HL-60/S4 treated with phorbol 12-myristate 13-acetate at 8.2 ng/mL for 4 days and 3 days (cell line): ENCODE results near the gene FGG.

ENCODE experiments used
- in situ Hi-C: fragments of 300-500 bp; cut with MboI; formaldehyde crosslinking; loops from 2 replicates; pipeline ENCODE4 v1.15.0; 2022; ENCODE audit warnings: low sequenced_read_pairs

FGG gene

DNA sequence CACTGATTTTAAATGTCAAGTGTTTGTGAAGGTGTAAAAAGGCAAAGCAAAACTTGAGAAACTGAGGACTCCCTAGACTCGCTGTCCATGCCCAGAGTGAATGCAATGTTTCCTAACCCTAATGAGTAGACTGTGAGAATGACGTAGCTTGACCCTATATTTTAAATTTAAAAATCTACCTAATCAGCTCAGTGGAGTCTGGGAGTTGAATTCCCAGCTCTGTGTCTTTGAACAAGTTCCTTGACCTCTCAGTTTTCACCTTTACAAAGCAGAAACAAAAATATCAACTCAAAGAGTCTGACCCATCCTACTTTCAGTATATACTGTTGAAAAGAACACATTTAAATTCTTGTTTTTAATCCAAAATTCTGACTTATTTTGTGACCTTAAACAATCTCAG is 24.3 kb downstream of the FGG start:
- in situ Hi-C loops, result no loop called here

DNA sequence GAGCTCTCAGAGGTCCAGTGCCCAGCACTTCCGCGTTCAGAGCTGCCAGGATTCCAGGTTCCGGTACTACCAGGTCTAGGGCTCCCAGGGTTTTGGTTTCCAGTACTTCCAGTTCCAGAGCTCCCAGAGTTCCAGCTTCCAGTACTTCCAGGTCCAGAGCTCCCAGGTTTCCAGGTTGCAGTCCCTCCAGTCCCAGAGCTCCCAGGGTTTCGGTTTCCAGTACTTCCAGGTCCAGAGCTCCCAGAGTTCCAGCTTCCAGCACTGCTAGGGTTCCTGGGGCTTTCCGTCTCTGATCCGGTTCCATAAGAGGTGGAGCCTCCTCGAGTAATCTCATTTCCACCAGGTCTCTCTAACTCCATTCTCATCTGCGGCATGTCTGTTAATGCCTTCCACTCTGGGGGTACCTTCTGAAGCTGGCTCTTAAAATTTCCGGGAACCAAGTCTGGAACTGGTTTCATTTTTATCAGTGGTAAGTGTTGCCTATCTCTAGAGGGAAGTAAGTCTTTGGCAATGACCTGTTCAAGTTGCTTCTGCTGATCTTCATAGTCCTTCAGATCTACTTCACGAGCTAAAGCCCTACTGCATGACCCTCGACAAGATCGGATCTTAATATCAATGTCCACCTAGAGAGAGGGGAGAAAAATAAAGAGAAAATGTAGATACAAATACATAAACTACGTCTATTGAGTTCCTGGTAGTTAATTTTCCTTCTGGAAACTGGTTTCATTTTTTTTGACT is 26.0 kb downstream of the FGG start:
- in situ Hi-C loops, result no loop called here

- in situ Hi-C loops, result no loop called here
Observed at GRCh38 chr4:154585369-154586018, 27.0 kb downstream of the FGG start.

GRCh38 chr4:154584259-154584658 is 28.2 kb downstream of the FGG start:
- in situ Hi-C loops, result no loop called here

GRCh38 chr4:154583677-154584076 is 28.8 kb downstream of the FGG start:
- in situ Hi-C loops, result no loop called here

DNA sequence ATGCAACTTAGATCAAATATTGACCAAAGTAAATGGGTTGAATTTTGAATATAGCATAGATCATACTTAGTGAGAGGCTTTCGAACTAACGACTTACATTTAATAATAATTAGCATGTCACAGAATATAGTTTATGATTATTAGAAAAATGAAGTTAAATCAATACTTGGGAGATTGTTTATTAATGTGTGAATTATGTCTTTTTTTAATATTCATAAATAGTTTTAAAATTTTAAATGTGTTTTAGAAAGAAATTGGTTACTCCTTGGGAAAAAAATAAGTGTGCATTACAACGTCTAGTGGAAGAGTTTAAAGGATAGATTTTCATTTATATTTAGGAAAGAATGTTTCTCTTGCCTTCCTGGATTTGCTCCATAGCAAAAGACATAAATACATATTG is 29.2 kb downstream of the FGG start:
- in situ Hi-C loops, result no loop called here

- in situ Hi-C loops, result no loop called here
Observed at GRCh38 chr4:154582723-154583122, 29.7 kb downstream of the FGG start.

GRCh38 chr4:154579927-154580326 is 32.5 kb downstream of the FGG start:
- in situ Hi-C loops, result no loop called here

DNA sequence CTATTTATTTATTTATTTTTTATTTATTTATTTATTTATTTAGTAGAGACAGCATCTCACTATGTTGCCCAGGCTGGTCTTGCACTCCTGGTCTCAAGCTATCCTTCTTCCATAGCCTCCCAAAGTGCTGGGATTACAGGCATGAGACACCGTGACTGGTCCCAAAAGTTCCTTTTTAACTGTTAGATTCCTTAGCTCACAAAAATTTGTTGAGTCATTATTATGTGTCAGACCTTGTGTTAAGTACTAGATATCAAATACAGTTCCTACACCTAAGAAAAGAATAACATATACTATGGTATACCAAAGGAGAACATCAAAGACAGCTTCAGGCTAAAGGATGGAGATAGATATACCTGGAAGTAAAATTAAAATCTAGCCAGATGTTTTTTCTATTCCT is 33.5 kb downstream of the FGG start:
- in situ Hi-C loops, result no loop called here

DNA sequence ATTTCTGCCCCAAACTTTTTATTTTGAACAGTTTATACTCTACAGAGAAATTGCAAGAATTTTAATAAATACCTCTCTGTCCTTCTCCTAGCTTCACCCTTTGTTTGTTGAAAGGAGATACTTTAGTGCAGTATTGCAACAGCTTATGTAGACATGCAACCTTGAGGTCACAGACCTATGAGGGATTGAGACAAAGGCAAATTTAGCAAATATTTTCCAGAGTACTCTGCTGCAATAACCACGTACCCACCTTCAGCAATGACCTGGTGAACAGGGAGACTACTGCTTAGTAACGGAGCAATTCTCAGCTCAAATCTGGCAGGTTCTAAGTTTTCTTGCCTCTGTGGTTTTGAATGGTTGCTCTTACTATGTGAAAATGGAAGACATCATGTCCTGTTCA is 35.1 kb downstream of the FGG start:
- in situ Hi-C loops, result no loop called here

DNA sequence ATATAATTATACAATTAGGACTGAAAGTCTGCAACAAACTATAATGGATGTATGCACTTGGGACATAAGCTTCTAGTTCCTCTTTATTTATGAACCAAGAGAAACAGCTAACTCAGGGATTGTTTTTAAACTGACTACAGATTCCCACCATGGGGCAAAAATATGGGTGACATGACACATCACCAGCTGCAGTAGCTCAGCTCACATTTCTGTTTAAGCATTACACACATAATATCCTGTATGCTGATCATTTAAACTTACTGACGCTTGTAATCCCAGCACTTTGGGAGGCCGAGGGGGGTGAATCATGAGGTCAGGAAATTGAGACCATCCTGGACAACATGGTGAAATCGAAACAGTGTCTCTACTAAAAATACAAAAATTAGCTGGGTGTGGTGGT is 38.1 kb downstream of the FGG start:
- in situ Hi-C loops, result no loop called here

DNA sequence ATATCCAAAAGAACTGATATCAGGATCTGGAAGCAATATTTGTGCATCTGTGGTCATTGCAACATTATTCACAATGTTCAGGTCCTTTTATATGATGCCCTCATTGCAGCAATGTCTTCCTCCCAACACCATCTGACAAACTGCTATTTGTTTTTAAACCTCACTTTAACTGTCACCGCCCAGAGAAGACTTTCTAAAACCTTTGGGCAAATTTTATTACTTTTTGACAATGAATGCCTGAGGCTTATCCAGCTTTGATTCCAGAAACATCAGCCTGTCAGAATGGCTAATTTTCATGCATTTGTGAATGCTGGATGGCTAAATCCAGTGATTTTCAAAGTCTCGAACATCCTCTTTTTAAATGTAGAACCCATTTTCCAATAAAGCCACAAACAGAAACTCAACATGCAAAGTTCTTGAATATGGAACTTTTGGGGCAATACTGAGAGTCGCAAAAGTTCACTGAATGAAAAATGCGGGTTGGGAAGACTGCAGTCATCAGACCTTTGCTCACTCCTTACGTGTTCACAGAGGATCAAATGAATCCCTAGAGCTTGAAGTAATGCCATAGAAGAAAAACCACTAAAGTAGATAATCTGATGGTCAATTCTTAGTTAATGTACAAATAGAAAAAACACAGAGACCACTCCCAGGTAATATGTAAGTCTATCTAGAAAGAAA is 39.1 kb downstream of the FGG start:
- in situ Hi-C loops, result no loop called here

GRCh38 chr4:154569584-154569983 is 42.9 kb downstream of the FGG start:
- in situ Hi-C loops, result no loop called here

DNA sequence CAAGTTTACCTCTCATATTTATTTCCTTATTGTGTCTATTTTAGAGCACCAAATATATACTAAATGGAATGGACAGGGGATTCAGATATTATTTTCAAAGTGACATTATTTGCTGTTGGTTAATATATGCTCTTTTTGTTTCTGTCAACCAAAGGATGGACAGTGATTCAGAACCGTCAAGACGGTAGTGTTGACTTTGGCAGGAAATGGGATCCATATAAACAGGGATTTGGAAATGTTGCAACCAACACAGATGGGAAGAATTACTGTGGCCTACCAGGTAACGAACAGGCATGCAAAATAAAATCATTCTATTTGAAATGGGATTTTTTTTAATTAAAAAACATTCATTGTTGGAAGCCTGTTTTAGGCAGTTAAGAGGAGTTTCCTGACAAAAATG is 43.4 kb downstream of the FGG start:
- in situ Hi-C loops, result no loop called here

- in situ Hi-C loops, result no loop called here
Observed at GRCh38 chr4:154566639-154567204, 45.7 kb downstream of the FGG start.

DNA sequence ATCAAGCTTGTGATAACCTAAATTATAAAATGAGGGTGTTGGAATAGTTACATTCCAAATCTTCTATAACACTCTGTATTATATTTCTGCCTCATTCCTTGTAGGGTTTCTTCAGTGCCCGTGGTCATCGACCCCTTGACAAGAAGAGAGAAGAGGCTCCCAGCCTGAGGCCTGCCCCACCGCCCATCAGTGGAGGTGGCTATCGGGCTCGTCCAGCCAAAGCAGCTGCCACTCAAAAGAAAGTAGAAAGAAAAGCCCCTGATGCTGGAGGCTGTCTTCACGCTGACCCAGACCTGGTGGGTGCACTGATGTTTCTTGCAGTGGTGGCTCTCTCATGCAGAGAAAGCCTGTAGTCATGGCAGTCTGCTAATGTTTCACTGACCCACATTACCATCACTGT is 46.8 kb downstream of the FGG start:
- in situ Hi-C loops, result no loop called here

- in situ Hi-C loops, result no loop called here
Observed at GRCh38 chr4:154564311-154564710, 48.1 kb downstream of the FGG start.

DNA sequence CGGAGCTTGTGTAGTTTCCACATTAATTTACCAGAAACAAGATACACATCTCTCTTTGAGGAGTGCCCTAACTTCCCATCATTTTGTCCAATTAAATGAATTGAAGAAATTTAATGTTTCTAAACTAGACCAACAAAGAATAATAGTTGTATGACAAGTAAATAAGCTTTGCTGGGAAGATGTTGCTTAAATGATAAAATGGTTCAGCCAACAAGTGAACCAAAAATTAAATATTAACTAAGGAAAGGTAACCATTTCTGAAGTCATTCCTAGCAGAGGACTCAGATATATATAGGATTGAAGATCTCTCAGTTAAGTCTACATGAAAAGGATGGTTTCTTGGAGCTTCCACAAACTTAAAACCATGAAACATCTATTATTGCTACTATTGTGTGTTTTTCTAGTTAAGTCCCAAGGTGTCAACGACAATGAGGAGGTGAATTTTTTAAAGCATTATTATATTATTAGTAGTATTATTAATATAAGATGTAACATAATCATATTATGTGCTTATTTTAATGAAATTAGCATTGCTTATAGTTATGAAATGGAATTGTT is 49.7 kb downstream of the FGG start, which contains the start of gene FGB:
Gene FGB (plus strand): TSS at position 315 of the 558 bp plus-strand sequence. CDS start 8 bp downstream, at position 323.
- in situ Hi-C loops, result no loop called here

DNA sequence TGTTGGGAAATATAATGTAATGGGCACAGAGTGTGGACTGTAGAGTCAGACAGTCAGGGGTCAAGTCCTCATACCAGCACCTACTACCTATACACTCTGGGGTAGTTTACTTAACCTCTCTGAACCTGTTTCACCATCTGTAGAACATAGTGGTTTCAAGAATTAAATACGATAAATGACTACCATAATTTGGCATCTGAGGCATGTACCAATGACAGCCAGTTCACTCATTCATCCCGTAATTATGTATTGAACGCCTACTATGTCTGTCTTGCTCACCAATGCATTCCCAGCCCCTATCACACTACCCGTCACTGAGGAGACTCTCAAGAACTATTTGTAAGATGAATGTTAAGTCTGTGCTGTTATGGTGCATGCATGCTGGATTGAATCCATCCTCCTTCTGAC is 51.6 kb downstream of the FGG start:
- in situ Hi-C loops, result no loop called here

GRCh38 chr4:154560419-154560801 is 52.0 kb downstream of the FGG start:
- in situ Hi-C loops, result no loop called here
